Nephron (organoid): ENCODE measurements around the gene MVK.

Source experiments
- H3K27ac Mint-ChIP-seq, 3 experiments: 2 replicates each; pipeline ENCODE4 v1.8.0; 2020; ENCODE audit warnings: mixed read lengths in 3 of 3, mild to moderate bottlenecking in 2 of 3, moderate library complexity in 1 of 3
- H3K27me3 Mint-ChIP-seq: 2 replicates; pipeline ENCODE4 v1.8.0; 2021; ENCODE audit warnings: low read depth, mild to moderate bottlenecking, moderate library complexity, mixed read lengths
- H3K36me3 Mint-ChIP-seq: 2 replicates; pipeline ENCODE4 v1.8.0; 2020; ENCODE audit warnings: low read depth, mixed read lengths
- H3K4me1 Mint-ChIP-seq: 2 replicates; pipeline ENCODE4 v1.8.0; 2020; ENCODE audit warnings: mixed read lengths
- H3K4me3 Mint-ChIP-seq, 3 experiments: 2 replicates each; pipeline ENCODE4 v1.8.0; 2020; ENCODE audit warnings: mild to moderate bottlenecking in 3 of 3, mixed read lengths in 3 of 3, moderate library complexity in 2 of 3
- H3K9me3 Mint-ChIP-seq: 2 replicates; pipeline ENCODE4 v1.8.0; 2020; ENCODE audit warnings: mixed read lengths
- CTCF ChIP-seq, 3 experiments: fragments of 200-600 bp; sonication (generic); IDR thresholded peaks; one replicate each; pipeline ENCODE4 v1.5.0; 2021; ENCODE audit warnings: antibody characterized with exemption in 3 of 3; ENCODE audit not compliant: unreplicated experiment in 3 of 3

MVK gene

GRCh38 chr12:109542014-109542413 lies 31.6 kb upstream of the MVK start:
- no peak for TF ChIP-seq CTCF (IDR thresholded peaks at IDR 0.05; ENCODE audit: unreplicated experiment in 3 of 3)
- no peaks in the 10 kb centered on the region for H3K9me3 Mint-ChIP-seq
- H3K4me1 Mint-ChIP-seq, result no peaks in the 10 kb centered on the region
- H3K27me3 Mint-ChIP-seq, result peaks cover 3% of the 10 kb centered on the region
- no peak overlapping the region for H3K4me3 Mint-ChIP-seq
- H3K27ac Mint-ChIP-seq, result no peak overlapping the region
- no peaks in the 10 kb centered on the region for H3K36me3 Mint-ChIP-seq

- no peak for TF ChIP-seq CTCF (IDR thresholded peaks at IDR 0.05; ENCODE audit: unreplicated experiment in 3 of 3)
- Mint-ChIP-seq H3K4me1 (no peaks in the 10 kb centered on the region), H3K4me3 (no peak overlapping the region), H3K36me3 (no peaks in the 10 kb centered on the region), H3K9me3 (no peaks in the 10 kb centered on the region), H3K27ac (peak overlapping the region in 1 of 3 experiments; percentile 10), H3K27me3 (peaks cover 11% of the 10 kb centered on the region)
Measured at GRCh38 chr12:109542876-109543275, 30.7 kb upstream of the MVK start.

GRCh38 chr12:109544955-109545531 lies 28.6 kb upstream of the MVK start:
- Mint-ChIP-seq H3K27me3 (peaks cover 32% of the 10 kb centered on the region), H3K27ac (no peak overlapping the region), H3K4me1 (peaks cover 6% of the 10 kb centered on the region), H3K4me3 (no peak overlapping the region), H3K9me3 (no peaks in the 10 kb centered on the region), H3K36me3 (no peaks in the 10 kb centered on the region)
- TF ChIP-seq CTCF (IDR thresholded peaks at IDR 0.05; ENCODE audit: unreplicated experiment in 3 of 3), result no peak

- H3K4me3 Mint-ChIP-seq, result no peak overlapping the region
- H3K4me1 Mint-ChIP-seq, result peaks cover 8% of the 10 kb centered on the region
- H3K27me3 Mint-ChIP-seq, result peaks cover 37% of the 10 kb centered on the region
- TF ChIP-seq CTCF (IDR thresholded peaks at IDR 0.05; ENCODE audit: unreplicated experiment in 3 of 3), result no peak
- no peaks in the 10 kb centered on the region for H3K36me3 Mint-ChIP-seq
- H3K9me3 Mint-ChIP-seq, result no peaks in the 10 kb centered on the region
- no peak overlapping the region for H3K27ac Mint-ChIP-seq
Measured at GRCh38 chr12:109545826-109546225, 27.8 kb upstream of the MVK start.

- Mint-ChIP-seq H3K27me3 (peaks cover 47% of the 10 kb centered on the region), H3K27ac (no peak overlapping the region)
Measured at GRCh38 chr12:109547286-109547685, 26.3 kb upstream of the MVK start.

More at GRCh38 chr12:109547286-109547685, 26.3 kb upstream of the MVK start:
- Mint-ChIP-seq H3K36me3 (no peaks in the 10 kb centered on the region), H3K4me3 (no peak overlapping the region), H3K4me1 (peaks cover 8% of the 10 kb centered on the region), H3K9me3 (no peaks in the 10 kb centered on the region)
- TF ChIP-seq CTCF (IDR thresholded peaks at IDR 0.05; ENCODE audit: unreplicated experiment in 3 of 3), result no peak
